HG03457 (cell line): ENCODE data around the gene TANGO2.

Experiments
- ATAC-seq: cut with Tn5 transposase; IDR thresholded peaks from one replicate; pipeline ENCODE4 v1.9.1; 2021; ENCODE audit warnings: moderate number of reproducible peaks; ENCODE audit not compliant: unreplicated experiment

Gene TANGO2

DNA sequence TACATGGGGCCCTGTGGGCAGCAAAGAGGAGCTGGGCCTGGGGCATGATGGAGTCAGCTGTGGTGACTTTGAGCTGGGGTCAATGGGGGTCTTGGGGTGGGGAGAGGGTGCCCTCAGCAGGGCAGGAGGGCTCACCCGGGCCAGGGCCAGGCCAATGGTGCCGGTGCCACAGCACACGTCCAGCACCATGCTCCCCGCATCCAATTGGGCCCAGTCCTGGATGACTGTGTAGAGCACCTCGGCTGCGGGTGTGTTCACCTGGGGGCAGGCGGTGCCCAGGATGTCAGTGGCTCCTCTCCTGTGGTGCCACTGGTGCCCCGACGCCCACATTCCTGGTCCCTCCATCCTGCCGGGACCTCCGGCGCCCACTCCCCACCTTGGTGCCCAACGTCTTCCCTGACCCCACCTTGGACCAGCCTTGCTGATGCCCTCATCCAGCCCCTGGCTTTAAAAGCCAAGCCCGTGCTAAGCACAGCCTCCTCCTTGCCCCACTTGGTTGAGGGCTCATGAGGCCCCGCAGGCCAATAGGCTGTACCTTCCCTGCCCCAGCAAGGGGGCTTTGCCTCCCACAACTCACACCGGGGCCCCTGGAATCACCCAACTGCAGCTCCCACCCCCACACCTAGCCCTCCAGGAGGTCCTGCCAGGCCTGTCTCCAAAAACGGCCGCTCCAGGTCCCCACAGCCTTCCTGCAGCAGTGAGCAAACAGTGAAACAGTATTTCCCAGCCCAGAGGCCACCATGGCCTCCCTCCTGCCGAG is 92.8 kb downstream of the TANGO2 start:
- ATAC-seq, result no peak

DNA sequence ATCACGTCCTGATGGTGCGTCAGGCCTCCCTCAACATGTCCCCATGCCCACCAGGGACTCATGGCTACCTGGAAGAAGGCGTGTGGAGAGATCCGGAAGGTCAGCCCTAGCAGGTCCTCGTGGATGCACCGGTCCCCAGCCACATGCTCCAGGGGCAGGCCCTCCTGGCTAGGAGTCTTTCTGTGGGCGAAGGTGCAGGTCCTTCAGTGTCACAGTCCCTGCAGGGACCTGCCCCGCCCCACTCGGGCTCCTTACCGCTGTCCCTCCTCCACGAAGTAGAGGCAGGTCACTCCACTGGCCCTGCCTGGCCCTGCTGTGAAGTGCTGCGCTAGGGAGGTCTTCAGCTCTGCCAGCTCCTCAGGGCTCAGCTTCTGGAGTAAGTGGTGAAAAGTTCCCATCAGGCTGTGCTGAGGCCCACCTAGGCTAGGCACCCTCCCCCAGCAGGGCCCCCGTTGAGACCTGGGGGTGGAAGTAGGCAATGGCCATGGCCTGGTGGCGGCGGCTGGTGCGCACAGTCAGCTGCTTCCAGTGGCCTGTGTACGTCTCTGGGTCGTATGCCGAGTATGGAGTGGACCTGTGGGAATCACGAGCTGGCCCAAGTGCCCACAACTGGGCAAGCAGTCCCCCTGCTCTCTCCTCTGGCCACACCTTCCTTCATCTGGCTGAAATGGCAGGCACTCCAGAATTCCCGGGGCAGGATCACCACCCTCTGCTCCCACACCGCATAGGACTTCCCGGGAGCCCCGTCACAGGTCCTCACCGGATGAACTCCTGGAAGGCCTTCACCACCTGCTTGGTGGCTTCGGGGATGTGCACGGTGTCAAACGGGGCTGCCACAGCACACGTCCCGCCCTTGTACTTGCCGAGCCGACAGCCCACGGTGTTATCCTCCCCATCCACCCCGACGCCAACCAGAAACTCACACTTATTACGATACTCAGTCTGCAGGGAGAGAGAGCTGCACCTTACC is 93.9 kb downstream of the TANGO2 start:
- no peak for ATAC-seq

DNA sequence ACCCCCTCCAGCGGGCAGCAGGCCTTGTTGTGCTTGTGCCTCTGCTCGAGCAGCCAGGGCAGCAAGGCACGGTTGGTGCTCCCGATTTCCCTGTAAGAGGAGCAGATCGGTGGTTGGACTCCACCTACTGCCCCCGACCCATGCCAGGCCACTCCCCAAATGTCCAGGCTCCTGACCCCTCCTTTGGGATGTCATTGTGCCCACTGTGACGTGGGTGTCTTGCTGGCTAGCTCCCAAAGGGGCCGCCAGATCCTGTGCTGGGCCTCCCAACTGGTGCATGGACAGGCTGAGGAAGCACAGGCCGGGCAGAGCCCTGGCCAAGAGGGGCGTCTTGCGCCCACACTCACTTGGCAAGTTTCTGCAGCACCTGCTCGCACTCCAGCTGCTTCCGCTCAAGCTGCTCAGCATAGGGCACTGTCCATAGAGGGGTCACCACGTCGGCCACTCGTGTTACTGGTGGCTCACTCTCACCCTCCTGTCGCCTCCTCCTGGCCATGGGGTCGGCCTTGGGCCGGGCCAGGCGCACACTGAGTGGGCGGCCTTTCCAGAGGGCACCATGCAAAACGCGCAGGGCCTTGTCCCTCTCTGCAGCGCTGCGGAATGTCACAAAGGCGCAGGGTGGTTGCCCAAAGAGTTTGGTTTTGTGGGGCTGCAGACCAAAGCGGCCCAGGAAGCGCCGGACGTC is 94.9 kb downstream of the TANGO2 start, which contains the start of gene RANBP1:
Gene RANBP1, plus strand, starts transcription at position 414 of the 685 bp plus-strand sequence. Its CDS starts 81 bp downstream, at position 495.
- no peak for ATAC-seq

DNA sequence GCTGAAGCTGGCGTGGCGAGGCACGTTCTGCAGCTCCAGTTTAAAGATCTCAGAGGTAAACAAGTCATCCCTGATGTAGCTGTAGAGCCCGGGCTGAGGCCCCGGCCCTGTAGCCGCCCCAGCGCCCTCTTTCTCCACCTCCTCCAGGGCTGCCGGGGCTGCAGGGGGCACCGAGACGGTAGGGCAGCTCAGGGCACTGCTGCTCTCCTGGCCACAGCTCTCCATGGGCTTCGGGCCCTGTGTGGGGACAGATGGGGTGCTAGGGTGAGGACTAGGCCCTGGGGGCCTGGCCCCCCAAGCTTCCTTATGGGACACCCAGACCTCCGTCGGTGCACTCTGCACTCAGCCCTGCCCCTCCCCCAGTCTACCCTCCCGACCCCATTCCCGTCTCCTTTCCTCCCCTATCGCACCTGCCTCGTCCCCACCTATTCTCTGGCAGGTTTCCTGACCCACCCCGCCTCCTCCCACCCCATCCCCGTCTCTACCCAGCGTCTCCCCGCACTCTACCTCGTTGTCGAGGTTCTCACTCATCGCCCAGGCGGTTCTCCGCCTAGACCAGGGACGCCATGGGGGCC is 95.6 kb downstream of the TANGO2 start:
- no peak for ATAC-seq
